GM20000 (cell line): ENCODE data around the gene PLCH1.
A peak's percentile ranks its signal among the peaks of the same experiment; 100 is the strongest.

Source experiments
- DNase-seq: peaks from one replicate; pipeline ENCODE4 v3.0.0; 2012; ENCODE audit warnings: low spot score
- CTCF ChIP-seq: IDR thresholded peaks from 2 replicates; pipeline ENCODE4 v1.5.1; 2012; ENCODE audit warnings: mild to moderate bottlenecking, control low read depth; ENCODE audit errors: extremely low read depth, missing control alignments

Gene PLCH1

GRCh38 chr3:155387571-155387970 is 357.3 kb downstream of the PLCH1 start:
- DNase-seq, result no peak
- TF ChIP-seq CTCF, result no peak

- no peak for TF ChIP-seq CTCF
- DNase-seq, result no peak
These were observed 358.0 kb downstream of the PLCH1 start for GRCh38 chr3:155386919-155387318.

- TF ChIP-seq CTCF, result no peak
- DNase-seq, result no peak
These were observed 358.8 kb downstream of the PLCH1 start for GRCh38 chr3:155385896-155386625.

GRCh38 chr3:155382396-155383042 is 362.4 kb downstream of the PLCH1 start:
- DNase-seq, result peak; percentile 32
- TF ChIP-seq CTCF, result peak; percentile 70

GRCh38 chr3:155377847-155378246 is 367.0 kb downstream of the PLCH1 start:
- no peak for TF ChIP-seq CTCF

GRCh38 chr3:155377071-155377470 is 367.8 kb downstream of the PLCH1 start:
- TF ChIP-seq CTCF, result no peak
- no peak for DNase-seq

More at GRCh38 chr3:155377847-155378246, 367.0 kb downstream of the PLCH1 start:
- DNase-seq, result no peak

- no peak for DNase-seq
- no peak for TF ChIP-seq CTCF
These were observed 372.6 kb downstream of the PLCH1 start for GRCh38 chr3:155372281-155372680.
